Muscle of leg (tissue), 11 donors: ENCODE results near the gene CASP2. TPM values are rescaled to one million over a fixed set of nuclear protein-coding genes. Genes with fewer than 3 reads are reported as not detected.
"Not testable (repeated sequence)": the region's sequence is repeated elsewhere in the genome, so short reads cannot be mapped to it uniquely, and the experiment has no call there.

ENCODE experiments used
- DNase-seq: peaks from one replicate; pipeline ENCODE4 v3.0.0; 2013
- H3K27ac ChIP-seq: one replicate; pipeline ENCODE4 v1.5.1; 2013; ENCODE audit warnings: mild to moderate bottlenecking, low read length, control low read depth
- H3K27me3 ChIP-seq: one replicate; pipeline ENCODE4 v1.6.1; 2013; ENCODE audit warnings: low read length; ENCODE audit not compliant: control insufficient read depth, insufficient read depth
- H3K36me3 ChIP-seq: one replicate; pipeline ENCODE4 v1.6.1; 2013; ENCODE audit warnings: low read length; ENCODE audit not compliant: control insufficient read depth, insufficient read depth
- H3K4me1 ChIP-seq: one replicate; pipeline ENCODE4 v1.6.1; 2013; ENCODE audit warnings: low read length; ENCODE audit not compliant: control insufficient read depth, insufficient read depth
- H3K4me3 ChIP-seq: one replicate; pipeline ENCODE4 v1.5.1; 2013; ENCODE audit warnings: low read length, control low read depth
- H3K9me3 ChIP-seq: replicated peaks from 2 replicates; pipeline ENCODE4 v1.6.1; 2013; ENCODE audit warnings: low read depth, low read length; ENCODE audit not compliant: control insufficient read depth
- WGBS: methylation state at CpG from one replicate; pipeline ENCODE4 v1.1.5; 2013; ENCODE audit warnings: missing lambda C conversion rate; ENCODE audit not compliant: insufficient coverage; 5-methylcytosine and 5-hydroxymethylcytosine counted together
- polyA plus RNA-seq, 8 donors: library from polyadenylated mRNA; unstranded; fragments of 120-200 nt; gene quantifications; one replicate each; pipeline versions ENCODE4 v1.2.1 to v1.2.3, GENCODE V29; 2013; ENCODE audit warnings: inconsistent platforms in 1 of 8, low replicate concordance in 1 of 8; ENCODE audit not compliant: insufficient read length in 8 of 8, insufficient read depth in 1 of 8
- total RNA-seq: library from RNA; stranded (reverse); fragments of 120-200 nt; gene quantifications from one replicate; pipeline ENCODE4 v1.2.4, GENCODE V29; 2013

Gene CASP2
- total and polyA plus RNA-seq, 9 donors, result 12.1 to 29.1 (median 21.2) TPM

- WGBS, result 22% methylated on average over 3 of the region's 6 CpGs
- Histone ChIP-seq H3K27ac (peak overlapping the region; percentile 97), H3K27me3 (no peaks in the 10 kb centered on the region), H3K4me3 (peak overlapping the region; percentile 95), H3K4me1 (peaks cover 27% of the 10 kb centered on the region), H3K36me3 (peaks cover 31% of the 10 kb centered on the region), H3K9me3 (no peaks in the 10 kb centered on the region)
- DNase-seq, result peak; percentile 42
These were observed 1.3 kb downstream of the CASP2 start for GRCh38 chr7:143289421-143289820.

GRCh38 chr7:143289888-143290287 is 1.7 kb downstream of the CASP2 start:
- peaks cover 36% of the 10 kb centered on the region for H3K36me3 ChIP-seq
- H3K9me3 ChIP-seq, H3K27ac ChIP-seq, DNase-seq, H3K27me3 ChIP-seq: not testable (repeated sequence)
- peaks cover 24% of the 10 kb centered on the region for H3K4me1 ChIP-seq
- WGBS, result no CpG with 5 or more reads among the region's 4 CpGs
- peak overlapping the region; percentile 95 for H3K4me3 ChIP-seq

GRCh38 chr7:143290293-143290692 is 2.1 kb downstream of the CASP2 start:
- Histone ChIP-seq H3K4me3 (no peak overlapping the region), H3K9me3 (no peaks in the 10 kb centered on the region), H3K36me3 (peaks cover 40% of the 10 kb centered on the region), H3K27me3 (no peaks in the 10 kb centered on the region), H3K4me1 (peaks cover 24% of the 10 kb centered on the region), H3K27ac (no peak overlapping the region)
- WGBS, result 86% methylated on average over 2 of the region's 4 CpGs
- DNase-seq, result no peak

- H3K27me3 ChIP-seq, result no peaks in the 10 kb centered on the region
- H3K27ac ChIP-seq, result no peak overlapping the region
- no peak overlapping the region for H3K4me3 ChIP-seq
- DNase-seq, result no peak
- peaks cover 13% of the 10 kb centered on the region for H3K4me1 ChIP-seq
- H3K9me3 ChIP-seq, result no peaks in the 10 kb centered on the region
- peaks cover 51% of the 10 kb centered on the region for H3K36me3 ChIP-seq
- WGBS, result no CpG with 5 or more reads among the region's 5 CpGs
These were observed 4.7 kb downstream of the CASP2 start for GRCh38 chr7:143292876-143293275.

GRCh38 chr7:143295870-143296269 is 7.7 kb downstream of the CASP2 start:
- H3K4me1 ChIP-seq, result no peaks in the 10 kb centered on the region
- H3K4me3 ChIP-seq, result no peak overlapping the region
- DNase-seq, result no peak
- peaks cover 69% of the 10 kb centered on the region for H3K36me3 ChIP-seq
- no peak overlapping the region for H3K27ac ChIP-seq
- H3K9me3 ChIP-seq, result no peaks in the 10 kb centered on the region
- H3K27me3 ChIP-seq, result no peaks in the 10 kb centered on the region

- no peak for DNase-seq
- no peak overlapping the region for H3K27ac ChIP-seq
- H3K9me3 ChIP-seq, result no peaks in the 10 kb centered on the region
- H3K4me3 ChIP-seq, result no peak overlapping the region
- H3K27me3 ChIP-seq, result no peaks in the 10 kb centered on the region
- H3K36me3 ChIP-seq, result peaks cover 73% of the 10 kb centered on the region
- no peaks in the 10 kb centered on the region for H3K4me1 ChIP-seq
- no CpG with 5 or more reads among the region's 2 CpGs for WGBS
These were observed 8.5 kb downstream of the CASP2 start for GRCh38 chr7:143296686-143297085.

- no peak for DNase-seq
- WGBS, result no CpG with 5 or more reads among the region's 2 CpGs
- Histone ChIP-seq H3K9me3 (no peaks in the 10 kb centered on the region), H3K27me3 (no peaks in the 10 kb centered on the region), H3K4me3 (no peak overlapping the region), H3K4me1 (no peaks in the 10 kb centered on the region), H3K36me3 (peaks cover 68% of the 10 kb centered on the region), H3K27ac (no peak overlapping the region)
These were observed 11.2 kb downstream of the CASP2 start for GRCh38 chr7:143299346-143299745.

GRCh38 chr7:143299840-143300239 is 11.7 kb downstream of the CASP2 start:
- no peak overlapping the region for H3K27ac ChIP-seq
- WGBS, result 80% methylated on average over 2 of the region's 8 CpGs
- no peaks in the 10 kb centered on the region for H3K27me3 ChIP-seq
- H3K4me3 ChIP-seq, result no peak overlapping the region
- DNase-seq, result no peak
- H3K4me1 ChIP-seq, result no peaks in the 10 kb centered on the region
- H3K9me3 ChIP-seq, result no peaks in the 10 kb centered on the region
- peaks cover 68% of the 10 kb centered on the region for H3K36me3 ChIP-seq

GRCh38 chr7:143300959-143301935 is 13.1 kb downstream of the CASP2 start:
- Histone ChIP-seq H3K36me3 (peaks cover 65% of the 10 kb centered on the region), H3K4me1 (no peaks in the 10 kb centered on the region), H3K4me3 (no peak overlapping the region), H3K9me3 (no peaks in the 10 kb centered on the region), H3K27me3 (no peaks in the 10 kb centered on the region), H3K27ac (no peak overlapping the region)
- DNase-seq, result no peak
- no CpG with 5 or more reads among the region's 8 CpGs for WGBS

GRCh38 chr7:143303733-143304132 is 15.6 kb downstream of the CASP2 start:
- no peaks in the 10 kb centered on the region for H3K27me3 ChIP-seq
- no peak overlapping the region for H3K4me3 ChIP-seq
- H3K4me1 ChIP-seq, result no peaks in the 10 kb centered on the region
- DNase-seq, result no peak
- no peak overlapping the region for H3K27ac ChIP-seq
- peaks cover 75% of the 10 kb centered on the region for H3K36me3 ChIP-seq
- WGBS, result 98% methylated on average over 8 of the region's 10 CpGs
- H3K9me3 ChIP-seq, result no peaks in the 10 kb centered on the region
